HG03342 (cell line): ENCODE data around the gene ANKRD36B.
"Not testable (repeated sequence)": the region's sequence is repeated elsewhere in the genome, so short reads cannot be mapped to it uniquely, and the experiment has no call there.

Experiments used
- ATAC-seq: cut with Tn5 transposase; IDR thresholded peaks from one replicate; pipeline ENCODE4 v1.9.1; 2021; ENCODE audit warnings: mild to moderate bottlenecking, moderate library complexity; ENCODE audit not compliant: unreplicated experiment

Gene ANKRD36B

DNA sequence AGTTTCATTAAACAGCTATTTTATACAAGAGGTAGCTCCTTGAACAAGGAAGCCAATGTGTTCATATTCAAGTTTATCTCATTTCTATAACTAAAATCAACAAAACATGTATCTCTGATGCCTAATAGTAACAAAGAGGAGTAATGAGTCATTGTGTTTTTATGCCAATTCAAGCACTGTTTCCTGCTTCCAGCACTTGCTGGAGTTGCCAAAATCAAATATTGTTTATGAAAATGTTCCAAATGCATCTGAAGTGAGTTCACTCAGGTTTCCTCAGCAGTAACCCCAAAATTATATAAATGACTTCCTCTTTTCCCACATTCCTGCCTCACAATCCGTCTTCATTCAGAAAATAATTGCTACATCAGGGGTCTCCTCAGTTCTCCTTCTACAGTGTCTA lies 39.2 kb downstream of the ANKRD36B start:
- not testable (repeated sequence) for ATAC-seq

DNA sequence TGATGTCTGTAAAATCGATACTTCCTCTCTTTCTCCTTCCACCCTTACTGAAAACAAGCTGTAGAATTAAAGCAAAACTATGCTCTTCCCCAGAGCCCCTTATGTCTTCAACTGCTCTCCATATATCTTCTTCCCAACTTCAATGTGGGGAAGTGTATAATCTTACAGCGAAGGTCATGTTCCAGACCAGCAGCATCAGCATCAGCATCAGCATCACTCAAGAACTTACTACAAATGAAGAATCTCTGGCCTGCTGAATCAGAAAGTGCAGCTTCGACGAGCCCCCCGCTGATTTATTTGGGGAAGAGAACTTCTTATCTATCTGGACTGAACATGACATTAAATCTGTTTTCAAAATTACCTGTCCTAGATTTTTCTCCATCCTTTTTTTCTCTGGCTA lies 40.6 kb downstream of the ANKRD36B start:
- not testable (repeated sequence) for ATAC-seq

DNA sequence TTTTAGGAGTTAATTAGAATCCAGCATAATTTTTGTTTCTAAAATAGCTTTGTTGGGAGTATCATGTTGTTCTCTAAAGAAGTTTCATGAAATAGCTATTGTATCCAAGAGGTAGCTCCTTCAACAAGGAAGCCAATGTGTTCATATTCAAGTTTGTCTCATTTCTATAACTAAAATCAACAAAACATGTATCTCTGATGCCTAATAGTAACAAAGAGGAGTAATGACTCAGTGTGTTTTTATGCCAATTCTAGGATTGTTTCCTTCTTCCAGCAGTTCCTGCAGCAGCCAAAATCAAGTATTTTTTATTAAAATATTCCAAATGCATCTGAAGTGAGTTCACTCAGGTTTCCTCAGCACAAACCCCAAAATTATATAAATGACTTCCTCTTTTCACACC lies 41.1 kb downstream of the ANKRD36B start:
- not testable (repeated sequence) for ATAC-seq

DNA sequence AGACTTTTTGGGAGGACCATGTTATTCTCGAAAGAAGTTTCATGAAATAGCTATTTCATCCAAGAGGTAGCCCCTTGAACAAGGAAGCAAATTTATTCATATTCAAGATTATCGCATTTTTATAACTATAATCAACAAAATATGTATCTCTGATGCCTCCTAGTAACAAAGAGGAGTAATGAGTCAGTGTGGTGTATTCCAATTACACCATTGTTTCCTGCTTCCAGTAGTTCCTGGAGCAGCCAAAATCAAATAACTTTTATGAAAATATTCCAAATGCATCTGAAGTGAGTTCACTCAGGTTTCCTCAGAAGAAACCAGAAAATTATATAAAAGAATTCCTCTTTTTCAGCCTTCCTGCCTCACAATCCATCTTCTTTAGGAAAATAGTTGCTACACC lies 43.0 kb downstream of the ANKRD36B start:
- no peak for ATAC-seq

DNA sequence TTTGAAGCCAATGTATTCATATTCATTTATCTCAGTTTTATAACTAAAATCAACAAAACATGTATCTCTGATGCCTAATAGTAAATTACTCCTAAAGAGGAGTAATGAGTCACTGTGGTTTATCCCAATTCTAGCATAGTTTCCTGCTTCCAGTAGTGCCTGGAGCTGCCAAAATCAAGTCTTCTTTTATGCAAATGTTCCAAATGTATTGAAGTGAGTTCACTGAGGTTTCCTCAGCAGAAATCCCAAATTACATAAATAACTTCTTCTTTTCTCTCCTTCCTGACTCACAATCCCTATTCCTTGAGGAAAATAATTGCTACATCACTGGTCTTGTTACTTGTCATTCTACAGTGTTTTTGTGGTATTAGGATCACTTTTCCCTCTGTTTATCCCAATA lies 44.8 kb downstream of the ANKRD36B start:
- not testable (repeated sequence) for ATAC-seq

GRCh38 chr2:97525904-97526303 lies 63.8 kb downstream of the ANKRD36B start:
- ATAC-seq = not testable (repeated sequence)

- ATAC-seq = not testable (repeated sequence)
These were observed 65.9 kb downstream of the ANKRD36B start for GRCh38 chr2:97523816-97524215.

GRCh38 chr2:97522916-97523555 lies 66.6 kb downstream of the ANKRD36B start:
- not testable (repeated sequence) for ATAC-seq

DNA sequence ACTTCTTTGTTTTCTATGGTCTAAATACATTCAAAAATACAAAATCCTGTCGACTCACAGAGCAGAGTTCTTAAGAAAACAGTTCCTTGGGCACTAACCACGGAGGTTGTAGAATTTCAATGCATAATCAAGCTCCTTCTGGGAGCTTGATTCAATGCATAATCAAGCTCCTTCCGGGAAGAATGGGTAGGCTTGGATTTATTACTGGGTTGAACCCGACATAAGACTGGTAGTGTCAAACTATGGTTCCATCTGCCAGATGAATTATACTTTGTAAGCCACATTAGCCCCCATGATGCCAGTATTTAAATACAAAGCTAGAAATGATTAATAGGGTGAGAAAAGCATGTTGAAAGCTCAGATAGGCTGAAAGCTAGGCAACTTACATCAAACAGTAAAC lies 94.0 kb downstream of the ANKRD36B start:
- not testable (repeated sequence) for ATAC-seq

DNA sequence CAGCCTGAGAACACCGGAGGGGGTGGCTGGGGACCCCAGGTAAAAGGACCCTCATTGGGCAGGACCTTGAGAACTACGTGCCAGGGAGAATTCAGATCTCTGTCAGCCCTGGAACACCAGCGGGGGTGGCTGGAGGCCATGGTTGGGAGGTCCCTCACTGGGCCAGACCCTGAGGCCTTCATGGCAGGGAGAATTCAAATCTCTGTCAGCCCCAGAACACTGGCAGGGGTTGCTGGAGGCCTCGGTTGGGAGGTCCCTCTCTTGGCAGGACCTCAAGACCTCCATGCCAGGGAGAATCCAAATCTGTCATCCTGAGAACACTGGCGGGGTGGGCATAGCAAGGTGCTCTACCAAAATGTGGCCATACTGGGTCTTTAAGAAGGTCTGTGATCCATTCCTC lies 99.5 kb downstream of the ANKRD36B start:
- ATAC-seq = not testable (repeated sequence)
